Esophagus muscularis mucosa (tissue), 3 donors: ENCODE results near the gene NUDT3.

Source experiments
- CTCF ChIP-seq, 3 experiments: fragments of 200-600 bp in 2 of 3; fragments of 450-650 bp in 1 of 3; sonication (generic) in 2 of 3; IDR thresholded peaks; one replicate each; pipeline ENCODE4 v1.5.1; 2017 to 2019; ENCODE audit warnings: antibody characterized with exemption in 3 of 3, mild to moderate bottlenecking in 2 of 3, moderate library complexity in 1 of 3
- POLR2A ChIP-seq: fragments of 450-650 bp; IDR thresholded peaks from one replicate; pipeline ENCODE4 v1.6.1; 2017; ENCODE audit warnings: antibody characterized with exemption, moderate library complexity, mild to moderate bottlenecking, low read depth
- POLR2AphosphoS5 ChIP-seq, 2 donors: sonication (generic); formaldehyde crosslinking; IDR thresholded peaks; one replicate each; pipeline ENCODE4 v1.6.1; 2017; ENCODE audit warnings: antibody characterized with exemption in 2 of 2

- TF ChIP-seq POLR2A (no peak), CTCF (IDR thresholded peaks at IDR 0.05) (no peak), POLR2AphosphoS5 (IDR thresholded peaks at IDR 0.05) (no peak)
These were observed 1.5 kb upstream of the NUDT3 start for GRCh38 chr6:34393966-34394305.
